Embryonic facial prominence (tissue), 1 donor: ENCODE results near the gene PANK1.

Experiments used
- DNase-seq: peaks from one replicate; pipeline ENCODE4 v3.0.0-alpha.2; 2016; ENCODE audit errors: extremely low spot score

The PANK1 gene

GRCh38 chr10:89644967-89645741, at the start of gene PANK1:
PANK1 (minus strand) TSS chr10:89645242; CDS start chr10:89644891, 351 bp downstream.
- peak; percentile 58 for DNase-seq

GRCh38 chr10:89693176-89693575, 48.1 kb upstream of the PANK1 start:
- DNase-seq = no peak

- no peak for DNase-seq
These were observed 47.4 kb upstream of the PANK1 start for GRCh38 chr10:89692416-89692815.

- DNase-seq = no peak
These were observed 45.0 kb upstream of the PANK1 start for GRCh38 chr10:89690027-89690426.

GRCh38 chr10:89685936-89686335, 40.9 kb upstream of the PANK1 start:
- no peak for DNase-seq

GRCh38 chr10:89684604-89685003, 39.6 kb upstream of the PANK1 start:
- no peak for DNase-seq

GRCh38 chr10:89683883-89684282, 38.8 kb upstream of the PANK1 start:
- no peak for DNase-seq

- no peak for DNase-seq
These were observed 34.9 kb upstream of the PANK1 start for GRCh38 chr10:89679986-89680385.

GRCh38 chr10:89677341-89677740, 32.3 kb upstream of the PANK1 start:
- DNase-seq = no peak

- DNase-seq = no peak
These were observed 25.9 kb upstream of the PANK1 start for GRCh38 chr10:89670926-89671325.

- DNase-seq = no peak
These were observed 24.9 kb upstream of the PANK1 start for GRCh38 chr10:89669985-89670384.

- DNase-seq = no peak
These were observed 23.5 kb upstream of the PANK1 start for GRCh38 chr10:89668386-89669071.

GRCh38 chr10:89666138-89666537, 21.1 kb upstream of the PANK1 start:
- no peak for DNase-seq

- no peak for DNase-seq
These were observed 20.3 kb upstream of the PANK1 start for GRCh38 chr10:89665302-89665701.

- no peak for DNase-seq
These were observed 19.2 kb upstream of the PANK1 start for GRCh38 chr10:89664203-89664602.

- DNase-seq = no peak
These were observed 18.1 kb upstream of the PANK1 start for GRCh38 chr10:89663144-89663543.

GRCh38 chr10:89662596-89662995, 17.6 kb upstream of the PANK1 start:
- DNase-seq = no peak

GRCh38 chr10:89659143-89660131, 14.4 kb upstream of the PANK1 start:
- no peak for DNase-seq

- DNase-seq = no peak
These were observed 12.3 kb upstream of the PANK1 start for GRCh38 chr10:89657302-89657701.

- no peak for DNase-seq
These were observed 10.7 kb upstream of the PANK1 start for GRCh38 chr10:89655722-89656121.

GRCh38 chr10:89653410-89653869, 8.4 kb upstream of the PANK1 start:
- DNase-seq = no peak

GRCh38 chr10:89652806-89653370, 7.8 kb upstream of the PANK1 start:
- DNase-seq = no peak
